Measurements from ENCODE around the gene NBEA. TPM values are rescaled to one million over a fixed set of nuclear protein-coding genes. Genes with fewer than 3 reads are reported as not detected.
"Not testable (repeated sequence)": the region's sequence is repeated elsewhere in the genome, so short reads cannot be mapped to it uniquely, and the experiment has no call there.

The NBEA gene
- total RNA-seq, 1 donor from 2014 or later, result 29.7 TPM

GRCh38 chr13:35392768-35393167 is 450.7 kb downstream of the NBEA start:
- DNase-seq, result no peak

- DNase-seq, result no peak
Measured at GRCh38 chr13:35393886-35394285, 451.8 kb downstream of the NBEA start.

- DNase-seq, result not testable (repeated sequence)
Measured at GRCh38 chr13:35408285-35408684, 466.2 kb downstream of the NBEA start.

- no peak for DNase-seq
Measured at GRCh38 chr13:35411059-35411744, 469.1 kb downstream of the NBEA start.

- no peak for DNase-seq
Measured at GRCh38 chr13:35448465-35448864, 506.4 kb downstream of the NBEA start.

- DNase-seq, result peak; percentile 38
Measured at GRCh38 chr13:35449821-35450220, 507.8 kb downstream of the NBEA start.

GRCh38 chr13:35455022-35455421 is 513.0 kb downstream of the NBEA start:
- DNase-seq, result no peak

- DNase-seq, result no peak
Measured at GRCh38 chr13:35457258-35457657, 515.2 kb downstream of the NBEA start.

GRCh38 chr13:35460061-35460460 is 518.0 kb downstream of the NBEA start:
- no peak for DNase-seq

GRCh38 chr13:35465371-35465770 is 523.3 kb downstream of the NBEA start:
- no peak for DNase-seq

- DNase-seq, result no peak
Measured at GRCh38 chr13:35468195-35468594, 526.1 kb downstream of the NBEA start.

GRCh38 chr13:35469806-35470525 is 527.9 kb downstream of the NBEA start:
- DNase-seq, result no peak

GRCh38 chr13:35470671-35471661 is 528.9 kb downstream of the NBEA start:
- peak; percentile 39 for DNase-seq

GRCh38 chr13:35471706-35472322 is 529.7 kb downstream of the NBEA start:
- no peak for DNase-seq

- no peak for DNase-seq
Measured at GRCh38 chr13:35472323-35472881, 530.3 kb downstream of the NBEA start.

GRCh38 chr13:35473206-35473775 is 531.2 kb downstream of the NBEA start:
- no peak for DNase-seq

- no peak for DNase-seq
Measured at GRCh38 chr13:35473802-35474201, 531.7 kb downstream of the NBEA start.

GRCh38 chr13:35474496-35475211 is 532.6 kb downstream of the NBEA start:
- DNase-seq, result no peak

GRCh38 chr13:35475212-35475959 is 533.3 kb downstream of the NBEA start:
- DNase-seq, result no peak

Data from skin of body (tissue), 2 donors.